Natural killer cell (primary cell): ENCODE results near the gene LUZP2. TPM values are rescaled to one million over a fixed set of nuclear protein-coding genes. Genes with fewer than 3 reads are reported as not detected.

Experiments
- ATAC-seq, 3 donors: fragments of 150-1000 bp in 2 of 3; fragments of 200-7000 bp in 1 of 3; cut with Tn5 transposase; 1 replicate in 1 of 3; 2 replicates in 2 of 3; pipeline ENCODE4 v1.10.0; 2021; ENCODE audit warnings: mild to moderate bottlenecking in 2 of 3, moderate library complexity in 2 of 3
- DNase-seq, 2 donors: peaks; one replicate each; pipeline versions ENCODE4 v3.0.0 to v3.0.0-alpha.2; 2013 to 2021; ENCODE audit warnings: mixed read lengths in 1 of 2
- H3K27ac ChIP-seq: one replicate; pipeline ENCODE4 v1.5.1; 2013; ENCODE audit warnings: mild to moderate bottlenecking, low read length
- H3K27me3 ChIP-seq: one replicate; pipeline ENCODE4 v1.6.1; 2013; ENCODE audit warnings: low read length; ENCODE audit not compliant: control insufficient read depth, insufficient read depth
- H3K36me3 ChIP-seq: one replicate; pipeline ENCODE4 v1.6.1; 2013; ENCODE audit warnings: low read length; ENCODE audit not compliant: control insufficient read depth, insufficient read depth
- H3K4me1 ChIP-seq: one replicate; pipeline ENCODE4 v1.6.1; 2013; ENCODE audit warnings: low read length; ENCODE audit not compliant: control insufficient read depth, insufficient read depth
- H3K4me3 ChIP-seq: one replicate; pipeline ENCODE4 v1.5.1; 2013; ENCODE audit warnings: low read length
- H3K9me3 ChIP-seq: one replicate; pipeline ENCODE4 v1.6.1; 2013; ENCODE audit warnings: low read length; ENCODE audit not compliant: control insufficient read depth, insufficient read depth
- H3K27ac Mint-ChIP-seq, 2 donors: one replicate each; pipeline ENCODE4 v1.8.0; 2022; ENCODE audit warnings: mild to moderate bottlenecking in 2 of 2, mixed read lengths in 2 of 2, moderate library complexity in 1 of 2
- H3K27me3 Mint-ChIP-seq, 2 donors: one replicate each; pipeline ENCODE4 v1.8.0; 2022; ENCODE audit warnings: low read depth in 2 of 2, mixed read lengths in 2 of 2
- H3K36me3 Mint-ChIP-seq: one replicate; pipeline ENCODE4 v1.8.0; 2022; ENCODE audit warnings: mixed read lengths
- H3K4me1 Mint-ChIP-seq, 2 donors: one replicate each; pipeline ENCODE4 v1.8.0; 2022; ENCODE audit warnings: mixed read lengths in 2 of 2
- H3K4me3 Mint-ChIP-seq: one replicate; pipeline ENCODE4 v1.8.0; 2022; ENCODE audit warnings: mild to moderate bottlenecking, moderate library complexity, mixed read lengths
- H3K9me3 Mint-ChIP-seq, 2 donors: one replicate each; pipeline ENCODE4 v1.8.0; 2022; ENCODE audit warnings: mixed read lengths in 2 of 2
- CTCF ChIP-seq: fragments of 200-600 bp; IDR thresholded peaks from one replicate; pipeline ENCODE4 v1.8.0; 2022; ENCODE audit warnings: antibody characterized with exemption
- whole genome bisulfite sequencing: methylation state at CpG from one replicate; pipeline ENCODE4 v1.1.7; 2013; ENCODE audit warnings: missing lambda C conversion rate; ENCODE audit not compliant: insufficient coverage; 5-methylcytosine and 5-hydroxymethylcytosine counted together
- intact Hi-C: fragments of 100-400 bp; cut with micrococcal nuclease; formaldehyde crosslinking; loops from one replicate; pipeline ENCODE4 v1.14.2; 2022
- total RNA-seq, 4 donors: library from RNA; stranded (reverse); fragments of 120-200 nt in 1 of 4; gene quantifications; one replicate each; pipeline versions ENCODE4 v1.2.3 to v1.2.4, GENCODE V29; 2013 to 2022

LUZP2 gene
- total RNA-seq, 3 donors from 2014 or later (not counting 1 experiment from before 2014, with no cell fraction given): not detected

GRCh38 chr11:24591283-24591682 lies 94.4 kb downstream of the LUZP2 start:
- H3K9me3 Mint-ChIP-seq: no peaks in the 10 kb centered on the region
- H3K27ac Mint-ChIP-seq: no peak overlapping the region
- Histone ChIP-seq H3K27ac (no peak overlapping the region), H3K36me3 (no peaks in the 10 kb centered on the region), H3K4me3 (no peak overlapping the region), H3K9me3 (no peaks in the 10 kb centered on the region), H3K4me1 (no peaks in the 10 kb centered on the region), H3K27me3 (no peaks in the 10 kb centered on the region)
- no peaks in the 10 kb centered on the region for H3K36me3 Mint-ChIP-seq
- intact Hi-C loops: no loop called here
- DNase-seq (no peak), ATAC-seq (no peak)
- H3K4me1 Mint-ChIP-seq: no peaks in the 10 kb centered on the region
- H3K27me3 Mint-ChIP-seq: no peaks in the 10 kb centered on the region
- TF ChIP-seq CTCF: no peak
- no peak overlapping the region for H3K4me3 Mint-ChIP-seq
- no CpG with 5 or more reads among the region's 2 CpGs for WGBS

DNA sequence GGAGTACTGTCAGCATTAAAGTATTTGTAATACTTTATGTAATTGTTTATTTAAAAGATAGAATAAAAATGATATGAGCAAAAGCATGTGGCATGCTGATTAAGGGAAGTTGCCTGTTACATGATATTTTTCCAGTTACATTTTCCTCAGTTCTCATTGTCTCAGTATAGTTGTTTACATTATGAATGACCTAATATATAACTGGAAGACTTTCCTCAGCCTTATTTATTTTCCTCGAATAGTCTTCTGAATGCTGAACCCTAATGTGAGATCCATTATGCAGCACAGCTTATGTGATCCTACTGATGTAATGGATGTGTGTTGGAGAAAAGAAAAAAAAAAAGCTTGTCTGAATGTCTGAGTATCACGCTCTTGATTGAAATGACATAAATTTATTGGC lies 95.5 kb downstream of the LUZP2 start:
- Histone ChIP-seq H3K27me3 (no peaks in the 10 kb centered on the region), H3K4me3 (no peak overlapping the region), H3K27ac (no peak overlapping the region), H3K9me3 (no peaks in the 10 kb centered on the region), H3K4me1 (no peaks in the 10 kb centered on the region), H3K36me3 (no peaks in the 10 kb centered on the region)
- Mint-ChIP-seq H3K27ac (no peak overlapping the region), H3K4me1 (no peaks in the 10 kb centered on the region), H3K36me3 (no peaks in the 10 kb centered on the region), H3K9me3 (no peaks in the 10 kb centered on the region), H3K4me3 (no peak overlapping the region), H3K27me3 (no peaks in the 10 kb centered on the region)
- intact Hi-C loops: no loop called here
- ATAC-seq (no peak), DNase-seq (no peak)
- TF ChIP-seq CTCF: no peak
- WGBS: 77% methylated on average over 2 of the region's 2 CpGs

GRCh38 chr11:24593332-24593731 lies 96.5 kb downstream of the LUZP2 start:
- Histone ChIP-seq H3K27ac (no peak overlapping the region), H3K9me3 (no peaks in the 10 kb centered on the region), H3K4me1 (no peaks in the 10 kb centered on the region), H3K27me3 (no peaks in the 10 kb centered on the region), H3K4me3 (no peak overlapping the region), H3K36me3 (no peaks in the 10 kb centered on the region)
- TF ChIP-seq CTCF: no peak
- DNase-seq: no peak
- WGBS: 77% methylated on average over 4 of the region's 4 CpGs
- no peaks in the 10 kb centered on the region for H3K36me3 Mint-ChIP-seq
- intact Hi-C loops: no loop called here
- no peaks in the 10 kb centered on the region for H3K4me1 Mint-ChIP-seq
- no peak overlapping the region for H3K27ac Mint-ChIP-seq
- no peak for ATAC-seq
- no peak overlapping the region for H3K4me3 Mint-ChIP-seq
- no peaks in the 10 kb centered on the region for H3K9me3 Mint-ChIP-seq
- no peaks in the 10 kb centered on the region for H3K27me3 Mint-ChIP-seq

GRCh38 chr11:24594401-24594800 lies 97.5 kb downstream of the LUZP2 start:
- intact Hi-C loops: no loop called here
- no peak for ATAC-seq
- no peak overlapping the region for H3K27ac Mint-ChIP-seq
- no peaks in the 10 kb centered on the region for H3K4me1 Mint-ChIP-seq
- no peak for DNase-seq
- no peaks in the 10 kb centered on the region for H3K36me3 Mint-ChIP-seq
- Histone ChIP-seq H3K27ac (no peak overlapping the region), H3K9me3 (no peaks in the 10 kb centered on the region), H3K4me1 (no peaks in the 10 kb centered on the region), H3K4me3 (no peak overlapping the region), H3K36me3 (no peaks in the 10 kb centered on the region), H3K27me3 (no peaks in the 10 kb centered on the region)
- TF ChIP-seq CTCF: no peak
- H3K4me3 Mint-ChIP-seq: no peak overlapping the region
- H3K27me3 Mint-ChIP-seq: no peaks in the 10 kb centered on the region
- H3K9me3 Mint-ChIP-seq: peaks cover 0 to 2% of the 10 kb centered on the region in 2 donors
- WGBS: 77% methylated on average over 1 of the region's 3 CpGs
